ENCODE results near the gene RRAGA.
"Not testable (repeated sequence)": the region's sequence is repeated elsewhere in the genome, so short reads cannot be mapped to it uniquely, and the experiment has no call there.

Gene RRAGA, protein sequence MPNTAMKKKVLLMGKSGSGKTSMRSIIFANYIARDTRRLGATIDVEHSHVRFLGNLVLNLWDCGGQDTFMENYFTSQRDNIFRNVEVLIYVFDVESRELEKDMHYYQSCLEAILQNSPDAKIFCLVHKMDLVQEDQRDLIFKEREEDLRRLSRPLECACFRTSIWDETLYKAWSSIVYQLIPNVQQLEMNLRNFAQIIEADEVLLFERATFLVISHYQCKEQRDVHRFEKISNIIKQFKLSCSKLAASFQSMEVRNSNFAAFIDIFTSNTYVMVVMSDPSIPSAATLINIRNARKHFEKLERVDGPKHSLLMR

GRCh38 chr9:19048966-19049916, at the start of gene RRAGA:
TSS of gene RRAGA (plus strand) at chr9:19049427. CDS start at chr9:19049660, 233 bp downstream.
- Histone ChIP-seq H3K4me3 (peak within 1 kb of the TSS; percentile 98), H3K27ac (peak within 1 kb of the TSS; percentile 99 to 100)
- TF ChIP-seq, protein P1, sequence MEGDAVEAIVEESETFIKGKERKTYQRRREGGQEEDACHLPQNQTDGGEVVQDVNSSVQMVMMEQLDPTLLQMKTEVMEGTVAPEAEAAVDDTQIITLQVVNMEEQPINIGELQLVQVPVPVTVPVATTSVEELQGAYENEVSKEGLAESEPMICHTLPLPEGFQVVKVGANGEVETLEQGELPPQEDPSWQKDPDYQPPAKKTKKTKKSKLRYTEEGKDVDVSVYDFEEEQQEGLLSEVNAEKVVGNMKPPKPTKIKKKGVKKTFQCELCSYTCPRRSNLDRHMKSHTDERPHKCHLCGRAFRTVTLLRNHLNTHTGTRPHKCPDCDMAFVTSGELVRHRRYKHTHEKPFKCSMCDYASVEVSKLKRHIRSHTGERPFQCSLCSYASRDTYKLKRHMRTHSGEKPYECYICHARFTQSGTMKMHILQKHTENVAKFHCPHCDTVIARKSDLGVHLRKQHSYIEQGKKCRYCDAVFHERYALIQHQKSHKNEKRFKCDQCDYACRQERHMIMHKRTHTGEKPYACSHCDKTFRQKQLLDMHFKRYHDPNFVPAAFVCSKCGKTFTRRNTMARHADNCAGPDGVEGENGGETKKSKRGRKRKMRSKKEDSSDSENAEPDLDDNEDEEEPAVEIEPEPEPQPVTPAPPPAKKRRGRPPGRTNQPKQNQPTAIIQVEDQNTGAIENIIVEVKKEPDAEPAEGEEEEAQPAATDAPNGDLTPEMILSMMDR (IDR thresholded peaks at IDR 0.05), result peak; percentile 88
- peak; percentile 95 for DNase-seq (ENCODE audit: low spot score)

GRCh38 chr9:19000133-19000532, 49.1 kb upstream of the RRAGA start:
- no peak for DNase-seq (ENCODE audit: low spot score)
- TF ChIP-seq, protein P1 (IDR thresholded peaks at IDR 0.05), result no peak
- Histone ChIP-seq H3K27ac (no peak overlapping the region), H3K4me3 (no peak overlapping the region)

DNA sequence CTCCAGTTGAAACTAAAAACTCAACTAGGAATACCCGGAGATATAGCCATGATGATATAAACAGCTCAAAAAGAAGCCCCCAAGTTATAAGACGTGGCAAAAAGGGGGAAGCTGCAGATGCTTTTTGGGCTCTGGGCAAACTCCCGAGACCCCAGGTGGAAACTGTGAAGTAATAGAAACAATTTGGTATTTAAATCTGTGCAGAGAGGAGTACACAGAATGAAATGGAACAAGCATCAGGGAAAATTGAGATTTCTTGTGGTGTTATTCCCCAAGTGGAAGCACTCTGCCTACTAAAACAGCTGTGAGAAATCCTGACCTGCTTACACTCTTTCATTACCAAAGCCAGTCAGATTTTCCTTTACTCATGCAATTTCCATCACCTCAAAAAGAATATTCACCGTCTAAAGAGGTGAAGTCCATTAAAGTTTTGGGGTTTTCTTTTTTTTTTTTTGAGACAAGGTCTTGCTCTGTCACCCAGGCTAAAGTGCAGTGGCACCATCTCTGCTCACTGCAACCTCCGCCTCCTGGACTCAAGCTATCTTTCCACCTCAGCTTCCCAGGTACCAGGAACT, 39.7 kb upstream of the RRAGA start:
- no peak overlapping the region for H3K4me3 ChIP-seq
- H3K27ac ChIP-seq, result no peak overlapping the region
- TF ChIP-seq, protein P1 (IDR thresholded peaks at IDR 0.05), result no peak
- DNase-seq (ENCODE audit: low spot score), result no peak

- no peak overlapping the region for H3K4me3 ChIP-seq
- no peak for DNase-seq (ENCODE audit: low spot score)
- TF ChIP-seq, protein P1 (IDR thresholded peaks at IDR 0.05), result no peak
- H3K27ac ChIP-seq, result no peak overlapping the region
These were observed 31.0 kb upstream of the RRAGA start for GRCh38 chr9:19018201-19018600.

GRCh38 chr9:19020886-19021455, 28.3 kb upstream of the RRAGA start:
- H3K27ac ChIP-seq, result no peak overlapping the region
- H3K4me3 ChIP-seq, result no peak overlapping the region
- DNase-seq (ENCODE audit: low spot score), result no peak
- TF ChIP-seq, protein P1 (IDR thresholded peaks at IDR 0.05), result no peak

DNA sequence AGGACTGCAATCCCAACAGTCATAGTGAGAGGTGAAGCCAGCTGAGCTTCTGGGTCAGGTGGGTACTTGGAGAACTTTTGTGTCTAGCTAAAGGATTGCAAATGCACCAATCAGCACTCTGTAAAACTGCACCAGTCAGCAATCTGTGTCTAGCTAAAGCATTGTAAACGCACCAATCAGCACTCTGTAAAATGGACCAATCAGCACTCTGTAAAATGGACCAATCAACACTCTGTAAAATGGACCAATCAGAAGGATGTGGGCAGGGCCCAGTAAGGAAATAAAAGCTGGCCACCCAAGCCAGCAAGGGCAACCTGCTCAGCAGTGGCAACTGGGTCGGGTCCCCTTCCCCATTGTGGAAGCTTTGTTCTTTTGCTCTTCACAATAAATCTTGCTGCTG, 27.6 kb upstream of the RRAGA start:
- not testable (repeated sequence) for H3K27ac ChIP-seq; H3K4me3 ChIP-seq; DNase-seq (ENCODE audit: low spot score)

GRCh38 chr9:19022206-19022605, 27.0 kb upstream of the RRAGA start:
- no peak for DNase-seq (ENCODE audit: low spot score)
- Histone ChIP-seq H3K27ac (no peak overlapping the region), H3K4me3 (no peak overlapping the region)
- TF ChIP-seq, protein P1 (IDR thresholded peaks at IDR 0.05), result no peak

Data from coronary artery (tissue), 2 donors.